ENCODE measurements around the gene ERO1A.

GRCh38 chr14:52730709-52731111 is 35.4 kb upstream of the ERO1A start:
- no peak for TF ChIP-seq CHD2 (IDR thresholded peaks at IDR 0.05; ENCODE audit: low read depth, low read length)
- no peak for TF ChIP-seq CBX3 (IDR thresholded peaks at IDR 0.05; ENCODE audit: borderline replicate concordance in 1 of 2, low read length in 2 of 2)
- no peak for TF ChIP-seq NFE2L1 (tag; IDR thresholded peaks at IDR 0.05; ENCODE audit: borderline replicate concordance, low read depth)

Measured in K562 (cell line).